SK-N-SH treated with all-trans-retinoic acid at 6 μM for 48 hours (cell line): Measurements from ENCODE around the gene PTPRN2.

Source experiments
- ATAC-seq: fragments of 200-7000 bp; cut with Tn5 transposase; 3 replicates; pipeline ENCODE4 v1.9.1; 2020; ENCODE audit warnings: mild to moderate bottlenecking, moderate library complexity
- ARNTL ChIP-seq: fragments of 450-650 bp; formaldehyde crosslinking; IDR thresholded peaks from 2 replicates; pipeline ENCODE4 v1.5.0; 2020; ENCODE audit warnings: low read depth, mild to moderate bottlenecking, moderate library complexity, borderline replicate concordance
- CSDC2 ChIP-seq: fragments of 250-450 bp; sonication (Bioruptor Pico); IDR thresholded peaks from 2 replicates; pipeline ENCODE4 v1.5.0; 2020; ENCODE audit warnings: mild to moderate bottlenecking, moderate library complexity
- ESRRG ChIP-seq: fragments of 250-450 bp; sonication (Bioruptor Pico); IDR thresholded peaks from 2 replicates; pipeline ENCODE4 v1.6.1; 2021; ENCODE audit warnings: mild to moderate bottlenecking
- GLIS3 ChIP-seq: fragments of 250-450 bp; sonication (Bioruptor Pico); IDR thresholded peaks from 2 replicates; pipeline ENCODE4 v1.5.0; 2020; ENCODE audit warnings: mild to moderate bottlenecking, moderate library complexity
- OSR1 ChIP-seq: fragments of 250-450 bp; sonication (Bioruptor Pico); IDR thresholded peaks from 2 replicates; pipeline ENCODE4 v1.8.0; 2022; ENCODE audit warnings: moderate library complexity, mild to moderate bottlenecking, inconsistent platforms
- PPARA ChIP-seq: fragments of 250-450 bp; sonication (Bioruptor Pico); IDR thresholded peaks from 2 replicates; pipeline ENCODE4 v1.5.0; 2020; ENCODE audit warnings: mild to moderate bottlenecking, borderline replicate concordance
- RARB ChIP-seq: fragments of 250-450 bp; sonication (Bioruptor Pico); IDR thresholded peaks from 2 replicates; pipeline ENCODE4 v1.8.0; 2021; ENCODE audit warnings: mild to moderate bottlenecking, moderate library complexity
- SNAI2 ChIP-seq: fragments of 250-450 bp; sonication (Bioruptor Pico); IDR thresholded peaks from 2 replicates; pipeline ENCODE4 v1.5.0; 2020; ENCODE audit warnings: mild to moderate bottlenecking, moderate library complexity
- TCF4 ChIP-seq: fragments of 250-450 bp; sonication (Bioruptor Pico); IDR thresholded peaks from 2 replicates; pipeline ENCODE4 v1.8.0; 2021; ENCODE audit warnings: mild to moderate bottlenecking, moderate library complexity, borderline replicate concordance
- TOX ChIP-seq: fragments of 250-450 bp; sonication (Bioruptor Pico); IDR thresholded peaks from 2 replicates; pipeline ENCODE4 v1.8.0; 2021; ENCODE audit warnings: mild to moderate bottlenecking, moderate library complexity, borderline replicate concordance
- ZC3H10 ChIP-seq: fragments of 250-450 bp; sonication (Bioruptor Pico); IDR thresholded peaks from 2 replicates; pipeline ENCODE4 v1.5.1; 2021; ENCODE audit warnings: mild to moderate bottlenecking, moderate library complexity
- ZFP3 ChIP-seq: fragments of 250-450 bp; sonication (Bioruptor Pico); IDR thresholded peaks from 2 replicates; pipeline ENCODE4 v1.5.0; 2020; ENCODE audit warnings: mild to moderate bottlenecking, moderate library complexity
- ZNF565 ChIP-seq: fragments of 450-650 bp; formaldehyde crosslinking; conservative IDR thresholded peaks from 2 replicates; pipeline ENCODE4 v1.5.0; 2020; ENCODE audit warnings: low read depth, mild to moderate bottlenecking, moderate library complexity
- ZNF70 ChIP-seq: fragments of 450-650 bp; formaldehyde crosslinking; IDR thresholded peaks from 2 replicates; pipeline ENCODE4 v1.5.0; 2020; ENCODE audit warnings: mild to moderate bottlenecking, moderate library complexity
- ZNF8 ChIP-seq: fragments of 450-650 bp; formaldehyde crosslinking; IDR thresholded peaks from 2 replicates; pipeline ENCODE4 v1.5.0; 2020; ENCODE audit warnings: mild to moderate bottlenecking, moderate library complexity
- TF ChIP-seq, protein P1 (sequence below): fragments of 250-450 bp; sonication (Bioruptor Pico); IDR thresholded peaks from 2 replicates; pipeline ENCODE4 v1.5.1; 2021; ENCODE audit warnings: mild to moderate bottlenecking, moderate library complexity
- TF ChIP-seq, protein P2 (sequence below): fragments of 250-450 bp; sonication (Bioruptor Pico); IDR thresholded peaks from 2 replicates; pipeline ENCODE4 v1.5.1; 2020; ENCODE audit warnings: low read depth, mild to moderate bottlenecking, moderate library complexity
- TF ChIP-seq, protein P3 (sequence below): fragments of 250-450 bp; sonication (Bioruptor Pico); IDR thresholded peaks from 2 replicates; pipeline ENCODE4 v1.8.0; 2021; ENCODE audit warnings: low read depth, mild to moderate bottlenecking, moderate library complexity, borderline replicate concordance
- TF ChIP-seq, protein P4 (sequence below): fragments of 250-450 bp; sonication (Bioruptor Pico); IDR thresholded peaks from 2 replicates; pipeline ENCODE4 v1.5.0; 2020; ENCODE audit warnings: mild to moderate bottlenecking, moderate library complexity

PTPRN2 gene

DNA sequence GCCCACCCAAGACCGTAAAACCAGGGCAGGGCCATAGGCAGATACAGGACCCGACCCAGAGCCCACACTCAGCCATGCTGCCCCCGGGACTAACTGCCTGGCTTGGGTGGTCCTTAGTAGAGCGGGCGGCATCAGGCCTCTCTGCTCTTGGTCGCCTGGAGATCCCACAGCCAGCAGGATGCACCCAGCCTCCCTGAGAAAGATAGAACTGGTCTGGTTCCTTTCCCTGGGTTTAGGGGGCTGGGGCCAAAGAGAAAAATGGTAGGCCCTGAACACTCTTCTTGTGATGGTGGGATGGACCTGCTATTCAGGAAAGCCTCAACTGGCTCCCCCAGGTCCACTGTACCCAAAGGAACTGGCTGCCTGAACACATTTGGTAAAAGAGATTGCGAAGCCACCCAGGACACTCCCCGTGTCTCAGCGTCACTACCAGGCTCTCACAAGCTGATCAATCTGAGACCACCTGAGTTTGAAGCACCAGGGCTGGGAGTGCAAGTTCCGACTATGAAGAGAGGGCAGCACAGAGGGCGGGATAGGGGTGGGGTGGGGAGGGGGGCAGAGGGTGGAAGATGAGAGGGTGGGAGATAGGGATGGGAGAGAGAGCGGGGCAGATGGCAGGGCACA lies 659.3 kb downstream of the PTPRN2 start (continued):
- TF ChIP-seq, protein P1, sequence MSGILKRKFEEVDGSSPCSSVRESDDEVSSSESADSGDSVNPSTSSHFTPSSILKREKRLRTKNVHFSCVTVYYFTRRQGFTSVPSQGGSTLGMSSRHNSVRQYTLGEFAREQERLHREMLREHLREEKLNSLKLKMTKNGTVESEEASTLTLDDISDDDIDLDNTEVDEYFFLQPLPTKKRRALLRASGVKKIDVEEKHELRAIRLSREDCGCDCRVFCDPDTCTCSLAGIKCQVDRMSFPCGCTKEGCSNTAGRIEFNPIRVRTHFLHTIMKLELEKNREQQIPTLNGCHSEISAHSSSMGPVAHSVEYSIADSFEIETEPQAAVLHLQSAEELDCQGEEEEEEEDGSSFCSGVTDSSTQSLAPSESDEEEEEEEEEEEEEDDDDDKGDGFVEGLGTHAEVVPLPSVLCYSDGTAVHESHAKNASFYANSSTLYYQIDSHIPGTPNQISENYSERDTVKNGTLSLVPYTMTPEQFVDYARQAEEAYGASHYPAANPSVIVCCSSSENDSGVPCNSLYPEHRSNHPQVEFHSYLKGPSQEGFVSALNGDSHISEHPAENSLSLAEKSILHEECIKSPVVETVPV (CRISPR knock-in tag), result no peak
- TF ChIP-seq, protein P2, sequence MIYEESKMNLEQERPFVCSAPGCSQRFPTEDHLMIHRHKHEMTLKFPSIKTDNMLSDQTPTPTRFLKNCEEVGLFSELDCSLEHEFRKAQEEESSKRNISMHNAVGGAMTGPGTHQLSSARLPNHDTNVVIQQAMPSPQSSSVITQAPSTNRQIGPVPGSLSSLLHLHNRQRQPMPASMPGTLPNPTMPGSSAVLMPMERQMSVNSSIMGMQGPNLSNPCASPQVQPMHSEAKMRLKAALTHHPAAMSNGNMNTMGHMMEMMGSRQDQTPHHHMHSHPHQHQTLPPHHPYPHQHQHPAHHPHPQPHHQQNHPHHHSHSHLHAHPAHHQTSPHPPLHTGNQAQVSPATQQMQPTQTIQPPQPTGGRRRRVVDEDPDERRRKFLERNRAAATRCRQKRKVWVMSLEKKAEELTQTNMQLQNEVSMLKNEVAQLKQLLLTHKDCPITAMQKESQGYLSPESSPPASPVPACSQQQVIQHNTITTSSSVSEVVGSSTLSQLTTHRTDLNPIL, result no peak
- TF ChIP-seq CSDC2, result no peak
- no peak for TF ChIP-seq ZNF70
- no peak for TF ChIP-seq TCF4 (CRISPR knock-in tag)
- TF ChIP-seq ZC3H10 (CRISPR knock-in tag), result no peak

DNA sequence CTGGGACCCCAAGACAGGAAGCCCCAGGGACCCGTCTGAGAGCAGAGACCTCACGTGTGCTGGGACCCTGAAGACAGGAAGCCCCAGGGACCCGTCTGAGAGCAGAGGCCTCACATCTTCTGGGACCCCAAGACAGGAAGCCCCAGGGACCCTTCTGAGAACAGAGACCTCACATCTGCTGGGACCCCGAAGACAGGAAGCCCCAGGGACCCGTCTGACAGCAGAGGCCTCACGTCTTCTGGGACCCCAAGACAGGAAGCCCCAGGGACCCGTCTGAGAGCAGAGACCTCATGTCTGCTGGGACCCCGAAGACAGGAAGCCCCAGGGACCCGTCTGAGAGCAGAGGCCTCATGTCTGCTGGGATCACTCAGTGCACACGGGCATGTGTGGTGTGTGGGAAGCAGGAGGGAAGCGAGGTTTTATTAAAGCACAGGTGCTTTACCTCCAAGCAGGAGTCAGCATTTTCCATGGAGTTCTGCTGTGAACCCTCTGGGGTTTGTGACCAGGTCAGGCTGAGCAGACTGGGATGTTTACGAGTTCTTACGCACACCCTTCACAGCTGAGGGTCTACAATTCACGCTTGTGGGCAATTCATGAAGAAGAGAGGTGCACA lies 660.2 kb downstream of the PTPRN2 start:
- ATAC-seq, result no peak
- TF ChIP-seq ZNF8 (CRISPR knock-in tag), result no peak
- no peak for TF ChIP-seq GLIS3
- TF ChIP-seq, protein P2, result no peak
- TF ChIP-seq ESRRG, result no peak
- TF ChIP-seq, protein P3, sequence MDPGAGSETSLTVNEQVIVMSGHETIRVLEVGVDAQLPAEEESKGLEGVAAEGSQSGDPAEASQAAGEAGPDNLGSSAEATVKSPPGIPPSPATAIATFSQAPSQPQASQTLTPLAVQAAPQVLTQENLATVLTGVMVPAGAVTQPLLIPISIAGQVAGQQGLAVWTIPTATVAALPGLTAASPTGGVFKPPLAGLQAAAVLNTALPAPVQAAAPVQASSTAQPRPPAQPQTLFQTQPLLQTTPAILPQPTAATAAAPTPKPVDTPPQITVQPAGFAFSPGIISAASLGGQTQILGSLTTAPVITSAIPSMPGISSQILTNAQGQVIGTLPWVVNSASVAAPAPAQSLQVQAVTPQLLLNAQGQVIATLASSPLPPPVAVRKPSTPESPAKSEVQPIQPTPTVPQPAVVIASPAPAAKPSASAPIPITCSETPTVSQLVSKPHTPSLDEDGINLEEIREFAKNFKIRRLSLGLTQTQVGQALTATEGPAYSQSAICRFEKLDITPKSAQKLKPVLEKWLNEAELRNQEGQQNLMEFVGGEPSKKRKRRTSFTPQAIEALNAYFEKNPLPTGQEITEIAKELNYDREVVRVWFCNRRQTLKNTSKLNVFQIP, result no peak

DNA sequence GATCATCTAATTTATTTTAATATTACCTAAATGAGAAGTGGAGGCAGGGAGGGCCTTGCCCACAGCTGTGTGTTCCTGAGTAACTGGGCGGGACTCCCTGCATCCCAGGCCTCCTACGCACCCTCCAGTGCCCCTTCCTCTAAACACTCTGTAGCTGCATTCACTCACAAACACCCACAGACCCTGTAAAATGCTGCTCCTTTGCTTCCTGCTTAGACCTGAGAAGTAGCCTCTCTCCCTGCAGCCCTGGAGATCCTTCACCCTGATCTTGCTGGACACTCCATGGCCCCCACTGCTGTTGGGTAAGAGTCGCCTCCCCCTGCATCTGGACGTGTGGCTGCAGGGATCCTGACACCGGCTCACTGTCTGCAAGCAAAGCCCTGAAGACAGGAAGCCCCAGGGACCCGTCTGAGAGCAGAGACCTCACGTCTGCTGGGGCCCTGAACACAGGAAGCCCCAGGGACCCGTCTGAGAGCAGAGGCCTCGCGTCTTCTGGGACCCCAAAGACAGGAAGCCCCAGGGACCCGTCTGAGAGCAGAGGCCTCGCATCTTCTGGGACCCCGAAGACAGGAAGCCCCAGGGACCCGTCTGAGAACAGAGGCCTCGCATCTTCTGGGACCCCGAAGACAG lies 661.0 kb downstream of the PTPRN2 start:
- TF ChIP-seq, protein P1 (CRISPR knock-in tag), result no peak
- TF ChIP-seq, protein P3, result no peak
- TF ChIP-seq, protein P2, result no peak
- TF ChIP-seq ZC3H10 (CRISPR knock-in tag) (no peak), ZFP3 (CRISPR knock-in tag) (no peak; the same call in 1 of the 2 replicates), TCF4 (CRISPR knock-in tag) (no peak), ARNTL (CRISPR knock-in tag) (no peak), ZNF70 (no peak), CSDC2 (no peak), ZNF565 (CRISPR knock-in tag) (no peak), GLIS3 (no peak), SNAI2 (CRISPR knock-in tag) (no peak), TOX (CRISPR knock-in tag) (no peak), OSR1 (no peak), RARB (CRISPR knock-in tag) (no peak), PPARA (CRISPR knock-in tag) (no peak)
- TF ChIP-seq, protein P4, sequence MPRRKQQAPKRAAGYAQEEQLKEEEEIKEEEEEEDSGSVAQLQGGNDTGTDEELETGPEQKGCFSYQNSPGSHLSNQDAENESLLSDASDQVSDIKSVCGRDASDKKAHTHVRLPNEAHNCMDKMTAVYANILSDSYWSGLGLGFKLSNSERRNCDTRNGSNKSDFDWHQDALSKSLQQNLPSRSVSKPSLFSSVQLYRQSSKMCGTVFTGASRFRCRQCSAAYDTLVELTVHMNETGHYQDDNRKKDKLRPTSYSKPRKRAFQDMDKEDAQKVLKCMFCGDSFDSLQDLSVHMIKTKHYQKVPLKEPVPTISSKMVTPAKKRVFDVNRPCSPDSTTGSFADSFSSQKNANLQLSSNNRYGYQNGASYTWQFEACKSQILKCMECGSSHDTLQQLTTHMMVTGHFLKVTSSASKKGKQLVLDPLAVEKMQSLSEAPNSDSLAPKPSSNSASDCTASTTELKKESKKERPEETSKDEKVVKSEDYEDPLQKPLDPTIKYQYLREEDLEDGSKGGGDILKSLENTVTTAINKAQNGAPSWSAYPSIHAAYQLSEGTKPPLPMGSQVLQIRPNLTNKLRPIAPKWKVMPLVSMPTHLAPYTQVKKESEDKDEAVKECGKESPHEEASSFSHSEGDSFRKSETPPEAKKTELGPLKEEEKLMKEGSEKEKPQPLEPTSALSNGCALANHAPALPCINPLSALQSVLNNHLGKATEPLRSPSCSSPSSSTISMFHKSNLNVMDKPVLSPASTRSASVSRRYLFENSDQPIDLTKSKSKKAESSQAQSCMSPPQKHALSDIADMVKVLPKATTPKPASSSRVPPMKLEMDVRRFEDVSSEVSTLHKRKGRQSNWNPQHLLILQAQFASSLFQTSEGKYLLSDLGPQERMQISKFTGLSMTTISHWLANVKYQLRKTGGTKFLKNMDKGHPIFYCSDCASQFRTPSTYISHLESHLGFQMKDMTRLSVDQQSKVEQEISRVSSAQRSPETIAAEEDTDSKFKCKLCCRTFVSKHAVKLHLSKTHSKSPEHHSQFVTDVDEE, result no peak
- no peak for ATAC-seq
